Activated CD4-positive, alpha-beta T cell treated with anti-CD3 and anti-CD28 coated beads for 48 hours (primary cell): Measurements from ENCODE around the gene ARMC5.
"Not testable (repeated sequence)": the region's sequence is repeated elsewhere in the genome, so short reads cannot be mapped to it uniquely, and the experiment has no call there.

ENCODE experiments used
- DNase-seq: peaks from one replicate; pipeline ENCODE4 v3.0.0-alpha.2; 2020

The ARMC5 gene

DNA sequence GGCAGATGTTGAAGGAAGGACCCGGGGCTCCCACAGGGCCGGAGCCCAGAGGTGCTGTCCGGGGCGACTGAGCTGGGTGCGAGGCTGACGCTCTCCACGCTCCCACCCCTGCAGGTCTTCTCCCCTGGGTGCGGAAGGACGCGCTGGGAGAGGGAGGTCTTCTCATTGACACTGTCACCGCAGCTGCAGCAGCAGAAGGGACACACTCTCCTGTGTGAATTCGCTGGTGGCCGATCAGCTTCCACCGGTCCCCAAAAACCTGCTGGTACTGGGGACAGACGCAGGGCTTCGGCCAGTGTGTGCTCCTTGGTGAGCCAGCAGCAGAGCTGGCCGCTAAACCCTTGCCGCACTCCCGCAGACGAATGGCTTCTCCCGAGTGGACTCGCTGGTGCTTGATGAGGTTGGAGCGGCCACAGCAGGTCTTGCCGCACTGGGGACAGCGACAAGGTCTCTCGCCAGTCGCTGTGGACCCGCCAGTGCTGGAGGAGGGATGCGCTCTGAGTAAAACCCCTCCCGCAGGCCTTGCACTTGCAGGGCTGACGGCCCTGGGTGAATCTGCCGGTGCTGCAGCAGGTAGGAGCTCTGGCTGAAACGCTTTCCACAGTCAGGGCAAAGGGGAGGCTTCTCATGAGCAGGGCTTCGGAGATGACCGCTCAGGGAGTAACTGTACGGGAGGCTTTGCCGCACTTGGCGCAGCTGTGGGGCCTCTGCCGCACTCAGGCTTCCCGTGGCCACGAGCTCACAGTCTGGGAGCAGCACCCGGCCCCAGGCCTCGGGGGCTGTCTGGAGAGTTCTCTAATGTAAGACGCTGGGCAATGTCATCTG, 22.9 kb upstream of the ARMC5 start:
- no peak for DNase-seq

- DNase-seq, result no peak
Observed at GRCh38 chr16:31438414-31438813, 20.9 kb upstream of the ARMC5 start.

GRCh38 chr16:31439023-31439422, 20.3 kb upstream of the ARMC5 start:
- not testable (repeated sequence) for DNase-seq

GRCh38 chr16:31439519-31439918, 19.8 kb upstream of the ARMC5 start:
- DNase-seq, result peak; percentile 22

DNA sequence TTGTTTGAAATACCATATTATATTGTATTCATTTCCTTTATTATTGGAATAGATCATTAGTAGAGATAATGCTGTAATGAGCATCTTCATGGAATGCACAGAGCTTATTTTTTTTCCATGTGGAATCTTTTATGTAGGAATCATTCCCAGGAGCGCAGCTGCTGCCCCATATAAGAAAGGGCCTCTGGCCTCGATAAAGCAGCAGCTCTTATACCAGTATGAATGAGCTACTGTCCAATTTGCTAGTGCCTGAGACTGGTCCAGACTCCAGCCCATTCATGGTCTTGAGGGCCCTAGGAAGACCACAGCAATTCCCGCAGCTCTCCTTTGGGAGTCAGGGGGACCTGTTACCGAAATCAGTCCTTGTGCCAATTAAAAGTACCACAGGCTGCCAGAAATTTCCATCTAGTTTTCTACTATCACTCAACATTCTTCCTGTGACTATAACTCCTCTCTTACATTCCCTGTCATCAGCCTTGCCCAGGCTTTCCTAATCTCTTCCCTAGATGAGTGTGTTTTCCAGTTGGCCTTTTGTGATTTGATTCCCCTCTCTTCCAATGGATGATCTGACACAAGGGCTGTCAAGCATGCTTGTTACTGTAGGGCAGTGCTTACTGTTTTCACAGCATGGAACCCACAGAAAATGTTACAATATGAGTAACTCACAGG, 18.7 kb upstream of the ARMC5 start:
- DNase-seq, result no peak

- DNase-seq, result no peak
Observed at GRCh38 chr16:31441956-31442355, 17.3 kb upstream of the ARMC5 start.

- not testable (repeated sequence) for DNase-seq
Observed at GRCh38 chr16:31445931-31446330, 13.4 kb upstream of the ARMC5 start.

- DNase-seq, result no peak
Observed at GRCh38 chr16:31451201-31451600, 8.1 kb upstream of the ARMC5 start.

- DNase-seq, result peak; percentile 41
Observed at GRCh38 chr16:31451681-31452351, 7.5 kb upstream of the ARMC5 start.

GRCh38 chr16:31452631-31453106, 6.6 kb upstream of the ARMC5 start:
- DNase-seq, result no peak

DNA sequence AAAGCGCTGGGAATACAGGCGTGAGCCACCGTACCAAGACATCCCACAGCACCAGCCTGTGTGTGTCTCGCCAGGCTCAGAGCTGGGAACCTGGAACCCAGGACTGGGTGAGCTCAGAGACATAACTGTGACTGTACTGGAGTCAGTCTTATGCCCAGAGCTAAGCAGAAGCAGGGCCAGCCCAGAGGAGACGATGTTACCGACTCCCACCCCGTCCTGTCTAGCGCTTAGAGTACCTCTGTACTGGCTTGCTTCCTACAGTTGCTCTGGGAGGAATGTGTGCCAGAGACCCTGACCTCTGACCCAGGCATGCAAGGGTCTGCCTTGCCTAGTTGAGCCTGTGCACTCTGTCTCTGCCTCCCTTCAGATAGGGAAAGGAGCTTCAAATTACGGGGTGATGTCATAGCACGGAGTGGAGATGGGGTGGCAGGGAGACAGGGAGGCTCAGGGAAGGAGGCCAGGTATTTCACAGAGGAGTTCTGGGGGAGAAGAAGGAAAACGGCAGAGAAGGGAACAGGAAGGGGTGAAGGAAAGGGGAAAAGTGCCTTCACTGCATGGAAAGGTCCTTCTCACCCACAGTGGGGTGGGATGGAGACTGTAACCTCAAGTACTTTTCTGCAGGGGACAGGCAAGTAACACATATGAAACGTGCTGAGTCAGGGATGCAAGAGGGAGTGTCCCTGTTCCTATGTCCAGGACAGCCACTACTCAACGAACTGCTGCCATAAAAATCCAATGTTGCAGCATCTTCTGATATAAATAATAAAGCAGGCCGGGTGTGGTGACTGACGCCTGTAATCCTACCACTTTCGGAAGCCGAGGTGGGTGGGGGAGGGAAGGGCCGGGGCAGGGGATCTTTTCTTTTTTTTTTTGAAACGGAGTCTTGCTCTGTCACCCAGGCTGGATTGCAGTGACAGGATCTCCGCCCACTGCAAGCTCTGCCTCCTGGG, 5.8 kb upstream of the ARMC5 start:
- DNase-seq, result no peak

DNA sequence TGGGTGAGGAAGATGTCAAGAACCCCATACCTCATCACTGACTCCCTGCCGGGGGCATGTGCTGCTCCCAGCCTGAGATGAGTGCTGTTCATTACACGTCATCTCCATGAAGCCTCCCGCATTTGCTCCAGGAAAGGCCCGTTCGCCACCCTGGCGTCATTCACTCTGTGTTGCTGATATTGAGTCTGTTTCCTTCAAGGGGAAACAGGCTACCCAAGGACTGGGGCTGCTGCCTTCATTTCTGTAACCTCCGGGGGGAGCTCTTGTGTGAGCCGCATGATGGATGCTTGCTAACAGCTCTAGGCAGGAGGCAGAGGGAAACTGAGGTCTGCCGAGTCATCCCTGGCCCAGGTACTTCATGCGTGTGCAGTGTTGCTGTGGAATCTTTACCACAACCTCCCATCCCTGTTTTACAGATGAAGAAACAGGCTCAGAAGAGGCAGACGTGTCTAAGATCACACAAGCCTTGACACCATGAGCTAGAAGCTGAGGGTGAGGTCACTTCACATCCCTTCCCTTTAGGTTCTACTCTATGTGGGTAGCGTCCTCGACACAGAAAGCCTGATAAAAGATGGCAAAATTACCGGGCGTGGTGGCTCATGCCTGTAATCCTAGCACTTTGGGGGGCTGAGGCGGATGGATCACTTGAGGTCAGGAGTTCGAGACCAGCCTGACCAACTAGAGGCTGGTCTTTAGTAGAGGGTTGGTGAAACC, 3.5 kb upstream of the ARMC5 start:
- DNase-seq, result peak; percentile 62

DNA sequence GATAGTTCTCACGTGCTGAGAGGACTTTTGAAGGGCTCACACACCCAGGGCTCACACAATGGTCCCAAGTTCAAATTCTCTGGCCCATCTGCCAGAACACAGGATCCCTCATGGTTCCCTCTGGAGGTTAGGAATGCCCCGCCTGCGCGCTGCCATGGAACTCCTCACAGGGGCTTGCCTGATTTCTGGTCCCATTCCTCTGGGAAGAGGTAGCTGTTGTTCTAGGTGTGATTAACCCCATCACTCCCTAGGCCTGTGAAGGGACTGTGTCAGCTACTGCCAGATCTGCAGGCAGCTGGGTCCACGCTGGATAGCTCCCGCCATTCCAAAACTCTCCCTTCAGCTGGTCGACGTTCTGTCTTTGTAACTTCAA, 2.3 kb upstream of the ARMC5 start:
- DNase-seq, result no peak

DNA sequence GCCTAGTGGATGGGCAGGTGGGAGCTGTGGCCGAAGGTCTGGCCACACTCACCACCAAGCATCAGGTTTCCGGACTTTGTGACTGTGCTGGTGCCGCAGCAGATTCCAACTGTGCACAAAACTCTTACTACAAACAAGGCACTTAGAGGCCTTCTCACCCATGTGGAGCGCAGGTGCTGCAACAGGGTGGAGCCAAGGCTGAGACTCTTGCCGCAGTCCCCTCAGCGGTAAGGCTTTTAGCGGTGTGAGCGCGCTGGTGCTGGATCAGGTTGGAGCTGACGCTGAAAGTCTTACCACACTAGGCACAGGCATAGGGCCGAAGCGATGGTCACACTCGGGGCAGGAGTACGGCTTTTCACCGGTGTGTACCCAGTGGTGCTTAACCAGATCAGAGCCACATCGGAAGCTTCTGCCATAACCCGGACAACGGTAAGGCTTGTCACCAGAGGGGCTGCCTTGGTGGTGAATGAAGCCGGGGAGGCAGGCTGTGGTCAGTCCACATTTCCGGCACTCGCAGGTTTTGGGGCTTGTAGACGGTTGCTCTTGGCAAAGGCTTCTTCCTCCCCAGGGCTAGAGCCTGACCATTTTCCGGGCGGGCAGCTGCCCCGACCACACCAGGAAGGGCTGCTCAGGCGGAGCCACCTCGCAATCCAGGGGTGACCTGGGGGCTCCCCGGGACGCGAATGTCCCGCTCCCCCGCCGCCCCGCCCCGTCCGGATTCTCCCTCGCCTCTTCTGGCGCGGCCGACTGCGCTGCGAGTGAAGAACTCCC, 1.0 kb upstream of the ARMC5 start:
- DNase-seq, result peak; percentile 69

DNA sequence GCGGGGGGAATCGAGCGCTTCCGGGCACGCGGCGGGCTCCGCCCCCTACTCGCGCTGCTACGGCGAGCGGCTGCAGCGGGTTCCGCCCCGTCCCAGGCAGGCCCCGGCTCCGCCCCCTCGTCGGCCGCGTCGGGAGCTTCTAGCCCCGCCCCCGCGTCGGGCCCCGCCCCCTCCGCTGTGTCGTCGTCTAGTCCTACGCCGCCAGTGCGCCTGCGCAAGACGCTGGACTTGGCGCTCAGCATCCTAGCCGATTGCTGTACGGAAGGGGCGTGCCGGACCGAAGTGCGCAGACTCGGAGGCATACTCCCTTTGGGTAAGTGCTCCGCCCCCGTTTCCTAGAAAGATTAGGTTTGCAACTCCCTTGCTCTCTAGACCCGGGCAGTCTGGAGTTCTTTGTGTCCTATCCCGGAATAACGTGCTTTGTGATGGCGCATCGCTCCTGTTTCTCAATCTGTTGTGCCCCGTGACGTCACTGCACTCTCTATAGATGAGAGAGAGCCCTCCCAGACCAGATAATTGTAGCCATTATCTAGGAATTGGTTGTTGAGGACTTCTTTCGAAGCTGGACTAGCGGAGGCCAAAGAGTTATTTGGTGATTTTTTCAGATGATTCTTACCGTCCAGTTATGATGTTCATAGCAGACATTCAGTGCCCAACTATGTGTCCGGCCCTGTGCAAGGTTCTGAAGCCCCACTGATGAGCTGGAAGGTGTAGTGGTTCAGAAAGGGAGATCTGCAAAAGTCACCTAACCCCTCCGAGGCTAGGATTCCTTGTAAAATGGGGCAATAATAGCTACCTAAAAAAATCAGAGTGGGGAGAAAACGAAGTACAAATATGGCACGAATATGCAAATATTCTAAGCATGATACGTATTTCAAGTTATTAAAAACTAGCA, 633 bp downstream of the ARMC5 start:
- peak; percentile 100 for DNase-seq

GRCh38 chr16:31460582-31461002, 1.3 kb downstream of the ARMC5 start:
- no peak for DNase-seq

- no peak for DNase-seq
Observed at GRCh38 chr16:31461201-31461920, 2.1 kb downstream of the ARMC5 start.

DNA sequence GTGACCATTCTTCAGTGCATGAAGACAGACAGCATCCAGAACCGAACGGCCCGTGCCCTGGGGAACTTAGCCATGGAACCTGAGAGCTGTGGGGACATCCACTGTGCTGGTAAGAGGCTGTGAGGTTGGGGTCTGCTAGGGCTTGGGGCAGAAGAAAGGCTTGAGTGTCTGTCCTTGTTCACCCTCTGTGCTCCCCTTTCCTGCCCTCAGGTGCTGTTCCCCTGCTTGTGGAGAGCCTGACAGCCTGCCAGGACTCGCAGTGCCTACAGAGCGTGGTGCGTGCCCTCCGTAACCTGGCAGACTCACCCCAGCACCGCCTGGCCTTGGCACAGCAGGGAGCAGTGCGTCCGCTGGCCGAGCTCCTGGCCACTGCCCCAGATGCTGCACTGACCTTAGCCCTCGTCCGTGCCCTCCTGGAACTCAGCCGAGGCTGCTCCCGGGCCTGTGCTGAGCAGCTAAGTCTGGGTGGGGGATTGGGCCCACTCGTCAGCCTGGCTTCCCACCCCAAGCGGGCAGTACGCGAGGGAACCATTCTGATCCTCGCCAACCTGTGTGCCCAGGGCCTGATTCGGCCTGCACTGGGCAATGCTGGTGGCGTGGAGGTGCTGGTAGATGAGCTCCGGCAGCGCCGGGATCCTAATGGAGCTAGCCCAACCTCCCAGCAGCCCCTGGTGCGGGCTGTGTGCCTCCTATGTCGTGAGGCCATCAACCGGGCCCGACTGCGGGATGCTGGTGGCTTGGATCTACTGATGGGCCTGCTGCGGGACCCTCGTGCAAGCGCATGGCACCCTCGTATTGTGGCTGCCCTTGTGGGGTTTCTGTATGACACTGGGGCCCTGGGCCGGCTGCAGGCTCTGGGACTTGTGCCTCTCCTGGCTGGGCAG, 2.9 kb downstream of the ARMC5 start:
- DNase-seq, result no peak
